ENCODE measurements around the gene MAPRE2.

DNA sequence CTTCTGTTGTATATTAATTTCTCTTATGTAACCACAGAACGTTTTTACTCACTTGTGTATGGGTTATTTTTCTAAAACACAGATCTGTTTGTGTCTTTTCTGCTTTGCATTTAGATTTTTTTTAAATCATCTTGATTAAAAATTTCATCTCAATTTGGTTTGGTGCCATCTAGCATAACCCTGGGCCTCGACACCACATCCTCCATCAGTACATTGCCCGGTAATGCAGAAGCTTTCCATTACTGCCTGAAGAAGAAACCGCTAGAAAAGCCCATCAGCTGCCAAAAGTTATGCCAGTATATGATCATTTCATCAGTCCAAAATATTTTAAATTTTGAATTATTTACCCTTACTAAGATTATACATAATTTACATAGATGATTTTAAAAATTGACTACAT lies 26.2 kb downstream of the MAPRE2 start:
- no peak for TF ChIP-seq GATA3 (IDR thresholded peaks at IDR 0.05; ENCODE audit: low read depth, low read length)
- TF ChIP-seq GATA2 (IDR thresholded peaks at IDR 0.05; ENCODE audit: low read depth, low read length), result no peak
